Measurements from ENCODE around the gene THRB.

- TF ChIP-seq POLR2A (IDR thresholded peaks at IDR 0.05; ENCODE audit: low read depth, low read length), result no peak
- TF ChIP-seq POLR2AphosphoS5 (IDR thresholded peaks at IDR 0.05; ENCODE audit: low read depth, low read length), result no peak
- TF ChIP-seq TAF1 (IDR thresholded peaks at IDR 0.05; ENCODE audit: low read depth, low read length), result no peak
Observed at GRCh38 chr3:24222165-24222805, 272.4 kb downstream of the THRB start.
